Measurements from ENCODE around the gene MANEAL. TPM values are rescaled to one million over a fixed set of nuclear protein-coding genes. Genes with fewer than 3 reads are reported as not detected.

MANEAL gene
- total RNA-seq = 1 to 10 TPM; 4.4 to 8.2 (median 6.7) TPM
- 10 to 100 TPM in 1 of 2 donors, 1 to 10 TPM in 1; 4.3 to 10.3 TPM for polyA plus RNA-seq

GRCh38 chr1:37793773-37794371, at the start of gene MANEAL:
Gene MANEAL (plus strand): TSS chr1:37793847. CDS start chr1:37794183, 336 bp downstream.
- Histone ChIP-seq H3K9me3 (no peaks in the 10 kb centered on the region), H3K27ac (no peak within 1 kb of the TSS), H3K4me1 (peaks cover 0 to 5% (median 0%) of the 10 kb centered on the region in 3 donors), H3K36me3 (no peaks in the 10 kb centered on the region), H3K27me3 (no peaks in the 10 kb centered on the region), H3K4me3 (peak within 1 kb of the TSS; percentile 37 to 62 (median 51))
- 1% methylated on average over 32 to 78 of the region's 82 CpGs for WGBS, 2 donors
- no peak for FAIRE-seq
- DNase-seq = peak; percentile 35 to 81 (median 64)
- TF ChIP-seq, protein P1, sequence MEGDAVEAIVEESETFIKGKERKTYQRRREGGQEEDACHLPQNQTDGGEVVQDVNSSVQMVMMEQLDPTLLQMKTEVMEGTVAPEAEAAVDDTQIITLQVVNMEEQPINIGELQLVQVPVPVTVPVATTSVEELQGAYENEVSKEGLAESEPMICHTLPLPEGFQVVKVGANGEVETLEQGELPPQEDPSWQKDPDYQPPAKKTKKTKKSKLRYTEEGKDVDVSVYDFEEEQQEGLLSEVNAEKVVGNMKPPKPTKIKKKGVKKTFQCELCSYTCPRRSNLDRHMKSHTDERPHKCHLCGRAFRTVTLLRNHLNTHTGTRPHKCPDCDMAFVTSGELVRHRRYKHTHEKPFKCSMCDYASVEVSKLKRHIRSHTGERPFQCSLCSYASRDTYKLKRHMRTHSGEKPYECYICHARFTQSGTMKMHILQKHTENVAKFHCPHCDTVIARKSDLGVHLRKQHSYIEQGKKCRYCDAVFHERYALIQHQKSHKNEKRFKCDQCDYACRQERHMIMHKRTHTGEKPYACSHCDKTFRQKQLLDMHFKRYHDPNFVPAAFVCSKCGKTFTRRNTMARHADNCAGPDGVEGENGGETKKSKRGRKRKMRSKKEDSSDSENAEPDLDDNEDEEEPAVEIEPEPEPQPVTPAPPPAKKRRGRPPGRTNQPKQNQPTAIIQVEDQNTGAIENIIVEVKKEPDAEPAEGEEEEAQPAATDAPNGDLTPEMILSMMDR (IDR thresholded peaks at IDR 0.05) = no peak
- intact Hi-C loops (cut with DNase I) = no loop called here
- ATAC-seq = peak; percentile 79 to 93 (median 87)

DNA sequence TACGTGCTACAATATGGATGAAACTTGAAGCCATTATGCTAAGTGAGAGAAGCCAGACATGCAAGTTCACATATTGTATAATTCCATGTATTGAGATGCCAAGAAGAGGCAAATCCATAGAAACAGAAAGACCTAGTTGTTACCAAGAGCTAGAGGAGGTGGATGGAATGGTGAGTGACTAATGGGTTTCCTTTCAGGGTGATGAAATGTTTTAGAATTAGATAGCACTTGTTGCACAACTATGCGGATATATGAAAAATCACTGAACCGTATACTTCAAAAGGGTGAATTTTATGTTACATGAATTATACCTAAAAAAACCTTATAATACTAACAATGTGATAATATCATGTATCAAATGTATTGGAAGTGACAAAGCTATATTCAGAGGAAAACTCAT, 46.8 kb upstream of the MANEAL start:
- H3K4me1 ChIP-seq = no peaks in the 10 kb centered on the region
- DNase-seq (no peak), ATAC-seq (no peak), FAIRE-seq (no peak)
- H3K27me3 ChIP-seq = no peaks in the 10 kb centered on the region
- intact Hi-C loops (cut with DNase I) = no loop called here
- 97% methylated on average over 3 of the region's 3 CpGs for WGBS, 2 donors
- no peaks in the 10 kb centered on the region for H3K36me3 ChIP-seq
- TF ChIP-seq, protein P1 (IDR thresholded peaks at IDR 0.05) = no peak
- no peak overlapping the region for H3K4me3 ChIP-seq
- no peaks in the 10 kb centered on the region for H3K9me3 ChIP-seq
- no peak overlapping the region for H3K27ac ChIP-seq

- H3K9me3 ChIP-seq = no peaks in the 10 kb centered on the region
- DNase-seq (no peak), ATAC-seq (no peak), FAIRE-seq (no peak)
- intact Hi-C loops (cut with DNase I) = no loop called here
- H3K4me3 ChIP-seq = no peak overlapping the region
- H3K36me3 ChIP-seq = no peaks in the 10 kb centered on the region
- 94% methylated on average over 1 of the region's 1 CpG for WGBS, 2 donors
- TF ChIP-seq, protein P1 (IDR thresholded peaks at IDR 0.05) = no peak
- no peak overlapping the region for H3K27ac ChIP-seq
- H3K27me3 ChIP-seq = no peaks in the 10 kb centered on the region
- H3K4me1 ChIP-seq = no peaks in the 10 kb centered on the region
These were observed 45.1 kb upstream of the MANEAL start for GRCh38 chr1:37748565-37748964.

- FAIRE-seq = no peak
- 22 to 23% methylated on average over 11 of the region's 11 CpGs for WGBS, 2 donors
- Histone ChIP-seq H3K4me1 (no peaks in the 10 kb centered on the region), H3K27ac (no peak overlapping the region), H3K4me3 (peak overlapping the region in 3 of 4 donors; percentile 30 to 53 (median 47)), H3K9me3 (no peaks in the 10 kb centered on the region), H3K36me3 (no peaks in the 10 kb centered on the region), H3K27me3 (no peaks in the 10 kb centered on the region)
- TF ChIP-seq, protein P1 (IDR thresholded peaks at IDR 0.05) = no peak
- intact Hi-C loops (cut with DNase I) = no loop called here
- DNase-seq = no peak
- peak in 2 of 4 donors; percentile 6 to 9 for ATAC-seq
These were observed 41.4 kb upstream of the MANEAL start for GRCh38 chr1:37752213-37752582.

Data from pancreas (tissue), 10 donors.